Astrocyte (in vitro differentiated cells and primary cell): ENCODE data around the gene MPHOSPH9.

ENCODE experiments used
- CTCF ChIP-seq: IDR thresholded peaks from 2 replicates; pipeline ENCODE4 v1.5.1; 2011; ENCODE audit warnings: low read depth, mild to moderate bottlenecking, inconsistent platforms, low read length, moderate library complexity; ENCODE audit not compliant: insufficient read depth
- EZH2 ChIP-seq: IDR thresholded peaks from 2 replicates; pipeline ENCODE4 v1.6.1; 2012; ENCODE audit warnings: mild to moderate bottlenecking, low read length, inconsistent platforms; ENCODE audit not compliant: insufficient read depth

GRCh38 chr12:123150744-123151456 is 82.0 kb downstream of the MPHOSPH9 start, which contains the start of gene PITPNM2:
- TF ChIP-seq CTCF = no peak
- no peak for TF ChIP-seq EZH2
